ENCODE measurements around the gene ATF7IP2. TPM values are rescaled to one million over a fixed set of nuclear protein-coding genes. Genes with fewer than 3 reads are reported as not detected.

ATF7IP2 gene
- total and polyA plus RNA-seq, 2 of the 13 experiments (the other 11 are each of a cell fraction or from before 2014, with no cell fraction given): 117 to 217 TPM

GRCh38 chr16:10385725-10386516, at the start of gene ATF7IP2 (continued):
- peak; percentile 40; the same call in 1 of the 2 replicates for TF ChIP-seq ZNF639 (CRISPR knock-in tag; conservative IDR thresholded peaks at IDR 0.05)
- peak; percentile 57; the same call in 1 of the 2 replicates for TF ChIP-seq TEF (CRISPR knock-in tag; IDR thresholded peaks at IDR 0.05)
- TF ChIP-seq ZNF547 (CRISPR knock-in tag; IDR thresholded peaks at IDR 0.05): peak; percentile 98
- peak; percentile 85; the same call in 1 of the 2 replicates for TF ChIP-seq SOX13 (IDR thresholded peaks at IDR 0.05)
- peak; percentile 4 to 78; a peak in 2 of 4 replicates for TF ChIP-seq SOX13 (CRISPR knock-in tag; conservative IDR thresholded peaks at IDR 0.05 in 1 of 2, IDR thresholded peaks at IDR 0.05 in 1 of 2)
- peak; percentile 98 for TF ChIP-seq NFAT5 (CRISPR knock-in tag; IDR thresholded peaks at IDR 0.05)
- peak; percentile 98 for TF ChIP-seq KDM2A (CRISPR knock-in tag; IDR thresholded peaks at IDR 0.05; ENCODE audit: borderline replicate concordance, low read depth)
- peak; percentile 63; the same call in 1 of the 2 replicates for TF ChIP-seq TOE1 (CRISPR knock-in tag; IDR thresholded peaks at IDR 0.05)
- TF ChIP-seq KDM4B (CRISPR knock-in tag; IDR thresholded peaks at IDR 0.05): peak; percentile 99
- no peak for TF ChIP-seq PLRG1 (conservative IDR thresholded peaks at IDR 0.05)
- no peak; the same call in none of the 2 replicates for TF ChIP-seq ZNF275 (CRISPR knock-in tag; IDR thresholded peaks at IDR 0.05; ENCODE audit: borderline replicate concordance)
- TF ChIP-seq RAD51 (IDR thresholded peaks at IDR 0.05; ENCODE audit: borderline replicate concordance): no peak
- TF ChIP-seq ZNF12 (CRISPR knock-in tag; IDR thresholded peaks at IDR 0.05): peak; percentile 69
- TF ChIP-seq CTCF (CRISPR knock-in tag; IDR thresholded peaks at IDR 0.05): peak; percentile 5; the same call in 1 of the 2 replicates
- TF ChIP-seq HMG20A (CRISPR knock-in tag; IDR thresholded peaks at IDR 0.05; ENCODE audit: borderline replicate concordance): peak; percentile 34; the same call in 1 of the 2 replicates
- TF ChIP-seq ZNF788 (CRISPR knock-in tag; IDR thresholded peaks at IDR 0.05; ENCODE audit: borderline replicate concordance): peak; percentile 99
- TF ChIP-seq CREB1 (IDR thresholded peaks at IDR 0.05): peak; percentile 79
- peak; percentile 83 for TF ChIP-seq CREB1 (CRISPR knock-in tag; IDR thresholded peaks at IDR 0.05)
- TF ChIP-seq RXRB (CRISPR knock-in tag; IDR thresholded peaks at IDR 0.05; ENCODE audit: borderline replicate concordance): peak; percentile 90
- peak; percentile 89 for TF ChIP-seq MED13 (CRISPR knock-in tag; IDR thresholded peaks at IDR 0.05)
